Endothelial cell of umbilical vein (primary cell): Measurements from ENCODE around the gene S100A14. TPM values are rescaled to one million over a fixed set of nuclear protein-coding genes. Genes with fewer than 3 reads are reported as not detected.

Experiments
- BruUV-seq: library from RNA; stranded (reverse); fragments of 400-500 nt; replicated peaks from 2 replicates; lab custom pipeline; 2021; lab: Mats Ljungman, UMichigan
- CTCF ChIA-PET: fragments of 300-600, 350-600 bp; sonication (Branson Sonifier 250); formaldehyde crosslinking; loops from one replicate; lab custom pipeline; 2021; ENCODE audit warnings: antibody characterized with exemption, inconsistent platforms; lab: Charles Lee
- POLR2A ChIA-PET: fragments of 300-600, 350-600 bp; sonication (Branson Sonifier 250); formaldehyde crosslinking; loops from one replicate; lab custom pipeline; 2021; ENCODE audit warnings: antibody characterized with exemption, inconsistent platforms; lab: Charles Lee
- DNase-seq: peaks from one replicate; pipeline ENCODE4 v3.0.0-alpha.2; 2011; ENCODE audit warnings: low read depth, low spot score
- FAIRE-seq: peaks from 2 replicates; lab custom pipeline; 2011; peaks lifted over from hg19 to GRCh38; lab: Jason Lieb, UNC
- H2AFZ ChIP-seq: 2 replicates; pipeline ENCODE4 v1.6.0; 2012; ENCODE audit warnings: low read depth, low read length, control low read depth, inconsistent platforms
- H3K27ac ChIP-seq: 2 replicates; pipeline ENCODE4 v1.5.1; 2011; ENCODE audit warnings: low read depth, mild to moderate bottlenecking, control low read depth, low read length, moderate library complexity; ENCODE audit not compliant: insufficient read depth
- H3K27me3 ChIP-seq, 2 experiments: 2 replicates each; pipeline versions ENCODE4 v1.6.0 to v1.6.1; 2011; ENCODE audit warnings: low read length in 2 of 2, mixed read lengths in 1 of 2; ENCODE audit not compliant: control insufficient read depth in 2 of 2, insufficient read depth in 2 of 2
- H3K36me3 ChIP-seq, 2 experiments: 2 replicates in 1 of 2; 3 replicates in 1 of 2; pipeline ENCODE4 v1.5.1; 2011; ENCODE audit warnings: low read length in 2 of 2, mild to moderate bottlenecking in 1 of 2, moderate library complexity in 1 of 2; ENCODE audit not compliant: control insufficient read depth in 2 of 2, insufficient read depth in 2 of 2; ENCODE audit errors: extremely low read depth in 1 of 2
- H3K4me1 ChIP-seq: 3 replicates; pipeline ENCODE4 v1.5.1; 2011; ENCODE audit warnings: mild to moderate bottlenecking, low read length; ENCODE audit not compliant: control insufficient read depth, insufficient read depth; ENCODE audit errors: extremely low read depth
- H3K4me2 ChIP-seq: 2 replicates; pipeline ENCODE4 v1.6.1; 2011; ENCODE audit warnings: low read length, control low read depth, mixed read lengths; ENCODE audit not compliant: insufficient read depth
- H3K4me3 ChIP-seq, 3 experiments: fragments of 200-600 bp in 1 of 3; sonication (generic), shearing (Covaris generic) in 1 of 3; replicated peaks in 1 of 3; 2 replicates each; pipeline ENCODE4 v1.5.1; 2011 to 2016; ENCODE audit warnings: control low read depth in 3 of 3, low read length in 3 of 3, mild to moderate bottlenecking in 2 of 3, inconsistent platforms in 1 of 3, low read depth in 1 of 3, moderate library complexity in 1 of 3; ENCODE audit not compliant: insufficient read depth in 1 of 3
- H3K79me2 ChIP-seq: 2 replicates; pipeline ENCODE4 v1.6.0; 2012; ENCODE audit warnings: low read length, inconsistent platforms; ENCODE audit not compliant: control insufficient read depth, insufficient read depth
- H3K9ac ChIP-seq: replicated peaks from 2 replicates; pipeline ENCODE3; 2011; ENCODE audit warnings: low read length, control low read depth; ENCODE audit not compliant: insufficient read depth; ENCODE audit errors: extremely low read depth
- H3K9me1 ChIP-seq: replicated peaks from 3 replicates; pipeline ENCODE4 v1.6.0; 2011; ENCODE audit warnings: mild to moderate bottlenecking, low read length; ENCODE audit not compliant: control insufficient read depth, insufficient read depth; ENCODE audit errors: extremely low read depth
- H3K9me3 ChIP-seq: replicated peaks from 2 replicates; pipeline ENCODE4 v1.5.1; 2012; ENCODE audit warnings: low read length, inconsistent platforms; ENCODE audit not compliant: control insufficient read depth, insufficient read depth
- H4K20me1 ChIP-seq: replicated peaks from 2 replicates; pipeline ENCODE3; 2011; ENCODE audit warnings: mild to moderate bottlenecking, low read length; ENCODE audit not compliant: control insufficient read depth, insufficient read depth; ENCODE audit errors: extremely low read depth
- EZH2 ChIP-seq: IDR thresholded peaks from 2 replicates; pipeline ENCODE4 v1.6.1; 2012; ENCODE audit warnings: borderline replicate concordance, low read depth, mild to moderate bottlenecking, moderate library complexity, low read length, inconsistent platforms; ENCODE audit not compliant: severe bottlenecking
- FOS ChIP-seq: IDR thresholded peaks from 2 replicates; pipeline ENCODE4 v1.6.1; 2011; ENCODE audit warnings: mild to moderate bottlenecking, low read length, moderate library complexity, borderline replicate concordance; ENCODE audit not compliant: insufficient read depth
- GATA2 ChIP-seq: IDR thresholded peaks from 2 replicates; pipeline ENCODE4 v1.7.0; 2011; ENCODE audit warnings: low read depth, mild to moderate bottlenecking, moderate library complexity, mixed read lengths, low read length; ENCODE audit not compliant: insufficient read length, insufficient read depth
- POLR2AphosphoS5 ChIP-seq: IDR thresholded peaks from 2 replicates; pipeline ENCODE4 v1.6.1; 2012; ENCODE audit warnings: low read depth, mild to moderate bottlenecking, control low read depth, low read length, moderate library complexity; ENCODE audit not compliant: insufficient read depth
- dilution Hi-C: fragments of 300-500 bp; cut with MboI; formaldehyde crosslinking; loops from one replicate; pipeline ENCODE4 v1.15.0; 2019; ENCODE audit warnings: low sequenced_read_pairs; ENCODE audit not compliant: extremely low pct_ligation_motif_present
- intact Hi-C: fragments of 100-400 bp; cut with micrococcal nuclease; formaldehyde crosslinking; loops from one replicate; pipeline ENCODE4 v1.10.0; 2022
- polyA plus RNA-seq, 4 experiments: library from polyadenylated mRNA; depleted of rRNA in 3 of 4; stranded (reverse) in 3 of 4; unstranded in 1 of 4; fragments of >200 nt; gene quantifications; 2 replicates each; pipeline versions ENCODE4 v1.2.1 to v1.2.3, GENCODE V29; 2011 to 2012; ENCODE audit warnings: missing spikeins in 1 of 4
- total RNA-seq: library from RNA; stranded (reverse); gene quantifications from 2 replicates; pipeline ENCODE4 v1.2.3, GENCODE V29; 2021

S100A14 gene
- total and polyA plus RNA-seq, 2 donors (not counting 3 experiments of a cell fraction or from before 2014, with no cell fraction given) = 0.10 TPM; not detected in 1

GRCh38 chr1:153612755-153613331, 3.3 kb downstream of the S100A14 start, which contains the start of gene S100A16:
Gene S100A16, minus strand, starts transcription at chr1:153613137. Its CDS starts 4,986 bp downstream, at chr1:153608151.
- Histone ChIP-seq H3K9me3 (no peaks in the 10 kb centered on the region), H4K20me1 (no peaks in the 10 kb centered on the region), H3K4me2 (peak within 1 kb of the TSS; percentile 51), H3K9me1 (no peaks in the 10 kb centered on the region), H3K9ac (peak within 1 kb of the TSS; percentile 70), H3K4me3 (peak within 1 kb of the TSS; percentile 32 to 62 (median 37)), H3K27me3 (no peaks in the 10 kb centered on the region), H2AFZ (no peak within 1 kb of the TSS), H3K36me3 (peaks cover 0 to under 1% of the 10 kb centered on the region in 2 experiments), H3K4me1 (peaks cover 24% of the 10 kb centered on the region), H3K79me2 (peaks cover 31% of the 10 kb centered on the region), H3K27ac (peak within 1 kb of the TSS; percentile 42)
- POLR2A ChIA-PET = interaction anchor here (0.6 to 2.0 kb wide), 4 partner anchors 11 to 41 kb away, joined by 3 to 9 read pairs (median 6); partner anchors contain the start of genes CHTOP, S100A1 and S100A13
- BruUV-seq = no TSS peak
- dilution Hi-C loops (no loop called here), intact Hi-C loops (no loop called here)
- peak; percentile 34 for TF ChIP-seq POLR2AphosphoS5
- no peak for TF ChIP-seq GATA2
- DNase-seq (peak; percentile 30), FAIRE-seq (peak; percentile 35)
- CTCF ChIA-PET = interaction anchor here (0.7 to 7.7 kb wide), 7 partner anchors 9 to 103 kb away, joined by 3 to 54 read pairs (median 6); partner anchors contain the start of gene S100A13

GRCh38 chr1:153612111-153612754, 3.9 kb downstream of the S100A14 start:
- H3K79me2 ChIP-seq = peaks cover 37% of the 10 kb centered on the region
- peak overlapping the region; percentile 42 for H3K27ac ChIP-seq
- ChIA-PET POLR2A (interaction anchor here (0.6 to 2.0 kb wide), 4 partner anchors 12 to 40 kb away, joined by 3 to 9 read pairs (median 6); partner anchors contain the start of genes CHTOP, S100A1 and S100A13), CTCF (interaction anchor here (0.7 to 7.7 kb wide), 7 partner anchors 9 to 102 kb away, joined by 3 to 54 read pairs (median 6); partner anchors contain the start of gene S100A13)
- peak overlapping the region; percentile 51 for H3K4me2 ChIP-seq
- no peaks in the 10 kb centered on the region for H3K9me1 ChIP-seq
- H3K9me3 ChIP-seq = no peaks in the 10 kb centered on the region
- peak overlapping the region; percentile 32 to 62 (median 37) for H3K4me3 ChIP-seq
- peak overlapping the region; percentile 70 for H3K9ac ChIP-seq
- DNase-seq (no peak), FAIRE-seq (no peak)
- TF ChIP-seq EZH2 (no peak), FOS (no peak)
- dilution Hi-C loops (no loop called here), intact Hi-C loops (no loop called here)
- no peak overlapping the region for H2AFZ ChIP-seq
- peaks cover 4 to 6% of the 10 kb centered on the region in 2 experiments for H3K36me3 ChIP-seq
- BruUV-seq = no TSS peak
- H4K20me1 ChIP-seq = no peaks in the 10 kb centered on the region
- no peaks in the 10 kb centered on the region for H3K27me3 ChIP-seq
- H3K4me1 ChIP-seq = peaks cover 30% of the 10 kb centered on the region
